HUDEP-2 (cell line): Measurements from ENCODE around the gene PREX1.

Experiments
- DNase-seq, 76 experiments: peaks; one replicate each; lab custom pipeline; 2025; ENCODE audit not compliant: unreplicated experiment in 76 of 76; lab: John Stamatoyannopoulos, UW

The PREX1 gene

DNA sequence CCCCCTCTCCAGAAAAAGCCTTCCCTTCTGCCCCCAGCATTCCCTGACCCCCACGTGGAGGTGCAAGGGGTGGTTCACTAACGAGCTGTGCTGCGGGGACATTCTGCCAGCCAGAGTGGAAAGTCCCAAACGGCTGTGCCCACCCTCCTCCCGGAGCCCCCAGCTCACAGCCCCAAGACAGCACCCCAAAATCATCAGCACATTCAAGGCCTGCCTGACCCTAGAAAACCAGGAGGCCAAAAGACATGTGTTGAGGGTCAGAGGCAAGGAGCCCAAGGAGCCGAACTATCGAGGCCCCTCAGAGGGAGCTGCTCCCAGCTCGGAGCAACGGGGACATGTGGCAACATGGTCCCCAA, 197.9 kb downstream of the PREX1 start:
- no peak for DNase-seq

DNA sequence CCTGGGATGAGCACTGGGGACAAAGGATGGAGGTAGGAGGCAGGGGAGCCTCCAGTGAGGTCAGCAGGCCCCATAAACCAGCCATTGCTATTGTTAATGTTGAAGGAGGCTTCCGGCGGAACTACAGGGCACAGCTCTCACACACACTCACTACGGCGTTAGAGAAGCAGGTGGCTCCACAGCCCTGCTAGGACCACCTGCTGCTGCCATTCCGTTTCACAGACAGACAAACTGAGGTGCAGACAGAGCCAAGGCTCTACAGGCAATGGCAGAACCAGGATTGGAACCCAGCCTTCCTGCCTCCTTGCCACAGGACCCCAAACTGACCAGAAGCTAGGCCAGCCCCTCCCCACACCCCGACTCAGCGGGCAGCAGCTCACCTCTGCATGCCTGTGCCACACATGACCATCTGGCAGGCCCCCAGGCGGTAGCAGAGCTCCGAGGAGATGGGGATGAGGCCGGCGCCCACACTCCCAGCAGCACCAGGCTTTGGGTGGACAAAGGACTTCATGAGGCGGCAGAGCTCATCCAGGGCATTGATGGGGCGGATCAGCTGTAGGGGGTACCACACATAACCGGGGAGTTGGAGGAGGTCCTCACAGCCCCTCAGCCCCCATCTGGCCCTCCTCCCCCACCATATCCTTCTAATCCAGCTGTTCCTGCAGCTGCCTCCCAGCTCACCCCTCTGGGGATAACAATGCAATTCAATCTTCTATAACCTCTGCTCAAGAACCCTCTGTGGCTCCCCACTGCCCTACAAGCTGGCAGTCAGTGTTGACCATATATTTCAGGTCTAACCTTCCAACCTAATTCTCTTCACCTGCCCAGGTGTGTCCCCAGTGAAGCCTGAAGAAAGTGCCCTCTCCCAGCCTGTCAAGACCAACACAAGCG, 198.5 kb downstream of the PREX1 start:
- DNase-seq: no peak

DNA sequence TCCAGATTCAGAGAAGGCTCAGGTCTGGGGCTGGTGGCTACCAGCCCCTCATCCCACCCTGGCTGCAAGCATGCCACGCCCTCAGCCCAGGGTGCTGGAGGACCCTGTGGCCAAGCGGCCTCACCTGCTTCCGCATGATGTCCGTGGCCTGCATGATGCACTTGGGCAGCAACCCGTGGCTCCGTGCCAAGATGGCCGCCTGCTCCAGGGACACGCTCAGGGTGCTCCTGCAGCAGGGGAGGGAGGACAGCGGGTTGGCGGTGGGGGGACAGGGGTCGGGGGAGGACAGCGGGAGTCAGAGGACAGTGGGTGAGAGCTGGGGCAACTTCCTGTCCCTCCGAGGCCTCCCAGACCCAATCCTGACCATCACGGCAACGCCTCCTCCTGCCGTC, 200.1 kb downstream of the PREX1 start:
- no peak for DNase-seq

DNA sequence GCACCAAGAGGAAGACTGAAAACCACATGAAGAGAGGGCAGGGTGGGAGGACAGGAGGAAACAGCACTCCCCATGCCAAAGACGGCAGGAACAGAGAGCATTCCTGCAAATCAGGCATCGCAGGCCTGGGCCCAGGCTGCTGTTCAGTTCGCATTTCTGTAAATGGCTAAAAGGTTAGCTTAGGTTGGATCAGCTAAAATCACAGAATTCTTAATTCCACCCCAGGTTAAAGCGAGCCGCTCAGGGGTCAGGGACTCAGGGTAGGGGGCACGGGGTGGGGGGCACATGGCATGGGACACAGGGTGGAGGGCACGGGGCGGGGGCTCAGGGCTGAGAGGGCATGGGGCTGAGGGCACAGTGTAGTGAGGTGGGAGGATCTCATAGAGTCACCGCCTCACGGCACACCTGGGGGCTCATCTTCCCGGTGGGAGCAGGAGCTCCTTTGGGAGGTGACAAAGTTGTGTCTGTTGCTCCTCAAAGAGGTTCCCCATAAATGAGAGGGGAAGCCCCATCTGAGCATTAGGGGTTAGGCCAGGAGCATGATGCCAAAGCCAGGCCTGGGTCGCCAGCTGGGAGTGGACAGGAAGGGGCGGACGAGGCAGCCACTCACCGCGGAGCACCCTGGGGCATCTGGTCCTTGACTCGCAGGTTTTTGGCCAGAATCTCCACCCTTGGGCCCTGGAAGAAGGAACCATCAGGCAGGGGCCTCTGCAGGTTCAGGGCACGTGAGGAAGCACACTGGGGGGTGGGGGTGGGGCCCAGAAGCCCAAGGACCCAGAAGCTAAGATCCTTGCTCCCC, 200.7 kb downstream of the PREX1 start:
- no peak for DNase-seq

DNA sequence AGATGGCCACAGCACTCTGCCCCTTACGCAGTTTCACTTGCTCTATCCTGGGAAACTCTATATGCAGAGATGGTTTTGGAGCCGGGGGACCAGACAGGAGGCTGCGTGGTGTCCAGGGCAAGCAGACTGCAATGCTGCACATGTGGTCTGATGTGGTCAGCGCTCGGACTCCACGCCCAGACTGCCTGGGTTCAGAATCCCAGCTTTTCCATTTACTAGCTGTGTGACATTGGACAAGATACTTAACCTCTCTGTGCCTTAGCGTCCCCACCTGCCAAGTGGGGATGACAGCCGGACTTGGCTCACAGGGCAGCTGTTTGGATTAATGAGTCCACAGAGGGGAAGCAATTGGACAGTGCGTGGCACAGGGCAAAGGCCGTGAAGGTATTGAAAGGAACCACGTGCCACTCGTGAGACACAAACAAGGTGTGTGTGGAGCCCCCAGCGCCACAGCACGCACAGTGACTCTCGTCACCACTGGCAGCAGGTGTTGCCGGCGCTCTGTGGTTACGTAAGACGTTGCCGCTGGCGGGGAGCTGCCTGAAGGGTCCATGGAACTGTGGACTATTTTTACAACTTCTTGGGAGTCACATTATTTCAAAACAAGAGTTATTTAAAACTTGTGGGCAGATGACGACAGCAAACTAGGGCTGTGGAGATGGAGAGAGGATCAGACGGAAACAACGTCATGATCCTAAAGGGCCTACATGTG, 201.4 kb downstream of the PREX1 start:
- no peak for DNase-seq

DNA sequence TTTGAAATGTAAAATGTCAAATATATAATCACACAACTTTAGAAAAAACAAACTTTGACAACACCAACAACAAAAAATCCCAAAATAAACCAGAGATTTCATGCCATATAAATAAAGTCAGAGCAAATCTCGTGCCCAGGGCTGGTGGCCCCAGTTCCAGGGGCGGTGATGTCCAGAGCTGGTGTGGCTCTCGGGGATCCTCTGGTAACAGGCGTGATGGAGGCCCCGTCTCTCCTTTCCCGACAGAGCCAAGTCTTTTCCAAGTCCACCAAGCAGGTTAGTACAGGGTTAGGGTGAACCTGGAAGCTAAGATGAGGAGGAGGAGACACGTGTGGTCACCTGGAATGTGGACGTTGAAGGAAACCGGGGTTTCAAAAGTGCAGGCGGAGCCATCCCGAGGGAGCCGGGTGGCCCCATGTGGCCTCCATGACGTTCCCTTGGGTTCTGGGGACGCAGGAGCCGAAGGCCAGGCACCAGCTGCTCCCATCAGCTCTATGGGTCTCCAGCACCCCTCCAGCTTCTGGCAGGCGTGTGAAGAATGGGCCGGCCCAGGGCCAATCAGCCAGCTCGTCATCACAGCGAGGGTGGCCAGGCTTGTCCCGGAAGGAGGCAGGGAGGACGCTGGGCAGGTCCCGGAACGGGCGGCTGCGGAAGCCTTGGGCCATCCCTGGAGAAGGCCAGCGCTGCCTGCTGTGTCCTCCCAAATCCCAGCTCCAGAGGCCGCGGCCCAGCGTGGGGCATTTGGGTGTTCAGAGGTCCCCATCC, 202.5 kb downstream of the PREX1 start:
- no peak for DNase-seq

DNA sequence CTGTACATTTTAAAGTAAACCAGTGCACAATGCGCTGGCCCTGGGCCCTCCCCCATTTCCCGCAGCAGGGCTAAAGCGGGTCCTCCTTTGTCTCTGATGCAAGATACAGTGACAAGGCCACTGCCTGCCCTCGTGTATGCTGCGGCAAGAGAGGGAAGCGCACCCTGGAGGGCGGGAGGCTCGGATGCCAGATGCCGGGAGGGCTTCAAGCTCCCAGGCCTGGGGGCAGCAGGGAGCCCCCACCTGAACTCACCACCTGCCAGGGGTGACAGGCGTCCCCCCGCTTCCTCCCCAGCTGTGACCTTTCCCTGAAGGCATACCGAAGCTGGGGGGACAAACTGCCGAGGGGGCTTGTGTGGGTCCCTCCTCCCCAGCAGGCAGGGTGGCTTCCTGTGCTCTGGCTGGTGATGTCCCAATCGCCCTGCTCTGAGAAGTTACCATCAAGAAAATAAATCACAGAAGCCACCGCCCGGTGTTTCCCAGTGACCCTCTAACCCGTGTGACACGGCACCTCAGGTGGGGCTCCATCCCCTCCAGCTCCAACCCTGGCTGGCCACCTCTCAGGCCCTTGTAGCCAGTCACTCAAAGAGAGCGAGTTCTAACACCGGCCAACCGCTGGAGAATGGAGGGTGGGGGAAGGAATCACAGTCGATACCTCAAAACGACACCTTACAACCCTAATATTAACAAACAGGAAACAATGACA, 203.3 kb downstream of the PREX1 start:
- DNase-seq: no peak

DNA sequence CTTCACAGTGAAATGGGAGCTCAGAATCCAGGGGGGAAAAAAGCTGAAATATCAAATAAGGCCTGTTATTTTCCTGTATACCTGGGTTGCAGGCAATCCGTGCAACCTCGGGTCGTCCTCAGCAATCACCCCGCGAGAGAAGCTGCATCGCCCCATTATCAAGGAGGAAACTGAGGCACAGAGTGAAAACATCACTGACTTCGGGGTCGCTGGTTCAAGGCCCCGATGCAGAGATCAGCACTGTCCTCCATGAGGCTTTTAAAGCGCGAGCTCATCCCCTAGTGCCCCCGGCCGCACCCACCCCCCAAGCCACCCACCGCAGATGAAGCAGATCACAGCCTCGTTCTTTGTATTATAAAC, 203.9 kb downstream of the PREX1 start:
- DNase-seq: no peak

DNA sequence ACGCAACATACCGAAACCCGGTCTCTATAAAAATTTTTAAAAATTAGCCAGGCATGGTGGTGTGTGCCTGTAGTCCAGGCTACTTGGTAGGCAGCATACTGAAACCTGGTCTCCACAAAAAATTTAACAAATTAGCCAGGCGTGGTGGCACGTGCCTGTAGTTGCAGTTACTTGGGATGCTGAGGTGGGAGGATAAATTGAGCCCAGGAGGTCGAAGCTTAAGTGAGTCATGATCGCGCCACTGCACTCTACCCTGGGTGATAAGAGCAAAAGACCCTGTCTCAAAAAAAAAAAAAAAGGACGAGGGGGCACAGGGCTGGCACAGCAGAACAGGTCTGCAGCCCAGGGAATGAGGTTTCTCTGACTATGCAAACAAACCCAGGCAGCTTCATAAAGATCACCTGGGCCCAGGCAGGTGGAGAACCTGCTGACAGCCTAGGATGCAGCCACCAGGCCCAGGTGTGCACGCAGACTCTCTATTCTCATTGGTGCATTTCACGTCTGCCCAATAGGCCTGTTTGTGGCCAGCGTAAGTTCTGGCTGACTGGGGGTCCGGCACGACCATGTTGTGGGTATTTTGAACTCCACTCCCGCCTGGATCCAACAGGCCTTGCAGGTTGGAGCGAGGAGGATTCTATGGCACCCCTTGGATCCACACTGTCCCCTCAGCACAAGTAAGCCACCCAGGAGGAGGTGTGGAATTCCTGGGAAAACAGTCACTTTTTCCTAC, 204.5 kb downstream of the PREX1 start:
- DNase-seq: no peak

DNA sequence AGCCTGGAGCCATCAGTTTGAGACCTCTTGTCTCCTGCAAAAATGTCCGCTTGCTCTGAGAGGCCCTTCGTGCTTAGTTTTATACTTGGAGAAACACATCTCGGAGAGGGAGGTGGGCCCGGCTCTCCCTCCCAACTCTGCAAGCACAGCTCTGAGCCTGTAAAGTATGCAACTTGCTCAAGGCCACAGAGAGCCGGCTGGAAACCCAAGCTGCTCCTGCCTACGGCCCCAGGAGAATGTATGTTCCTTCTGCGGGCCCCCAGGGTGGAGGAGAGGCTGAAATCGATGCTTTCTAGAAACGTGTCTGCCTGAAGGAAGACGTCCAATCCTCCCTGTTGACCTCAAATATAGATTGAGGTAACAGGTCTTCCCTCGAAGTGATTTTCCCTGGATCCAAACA, 205.4 kb downstream of the PREX1 start:
- DNase-seq: no peak

DNA sequence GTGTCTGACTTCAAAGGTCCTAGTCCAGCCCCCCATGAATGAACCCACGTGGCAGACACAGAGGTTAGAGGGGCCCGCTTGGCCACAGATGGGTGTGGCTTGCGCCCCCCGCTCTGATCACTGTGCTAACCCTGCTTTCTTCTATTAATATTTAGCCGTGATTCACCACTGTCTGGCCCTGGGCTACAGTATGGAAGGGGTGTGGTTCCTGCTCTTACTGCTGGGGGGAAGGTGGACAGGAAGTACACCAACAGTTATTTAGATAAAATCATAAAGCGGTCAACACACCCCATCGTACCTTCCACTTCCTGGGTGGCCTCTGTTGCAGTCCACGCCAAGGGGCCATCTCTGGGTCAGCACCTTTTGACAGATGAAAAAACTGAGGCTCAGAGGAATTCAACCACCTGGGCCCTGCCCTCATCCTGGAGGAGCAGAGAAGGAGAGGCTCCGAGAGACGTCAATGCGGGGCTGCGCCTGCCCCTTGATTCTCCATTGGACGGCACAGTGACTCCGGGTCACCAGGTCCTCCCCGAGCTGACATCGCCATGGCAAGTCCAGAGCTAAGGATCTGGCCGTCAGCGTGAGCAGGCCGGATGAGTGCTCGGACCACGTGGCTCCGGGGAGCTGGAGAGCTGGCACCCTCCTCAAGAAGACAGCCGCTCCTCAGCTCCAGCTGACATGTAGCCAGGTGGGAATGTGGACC, 206.3 kb downstream of the PREX1 start:
- peak in 1 of 76 experiments; percentile 18 for DNase-seq

DNA sequence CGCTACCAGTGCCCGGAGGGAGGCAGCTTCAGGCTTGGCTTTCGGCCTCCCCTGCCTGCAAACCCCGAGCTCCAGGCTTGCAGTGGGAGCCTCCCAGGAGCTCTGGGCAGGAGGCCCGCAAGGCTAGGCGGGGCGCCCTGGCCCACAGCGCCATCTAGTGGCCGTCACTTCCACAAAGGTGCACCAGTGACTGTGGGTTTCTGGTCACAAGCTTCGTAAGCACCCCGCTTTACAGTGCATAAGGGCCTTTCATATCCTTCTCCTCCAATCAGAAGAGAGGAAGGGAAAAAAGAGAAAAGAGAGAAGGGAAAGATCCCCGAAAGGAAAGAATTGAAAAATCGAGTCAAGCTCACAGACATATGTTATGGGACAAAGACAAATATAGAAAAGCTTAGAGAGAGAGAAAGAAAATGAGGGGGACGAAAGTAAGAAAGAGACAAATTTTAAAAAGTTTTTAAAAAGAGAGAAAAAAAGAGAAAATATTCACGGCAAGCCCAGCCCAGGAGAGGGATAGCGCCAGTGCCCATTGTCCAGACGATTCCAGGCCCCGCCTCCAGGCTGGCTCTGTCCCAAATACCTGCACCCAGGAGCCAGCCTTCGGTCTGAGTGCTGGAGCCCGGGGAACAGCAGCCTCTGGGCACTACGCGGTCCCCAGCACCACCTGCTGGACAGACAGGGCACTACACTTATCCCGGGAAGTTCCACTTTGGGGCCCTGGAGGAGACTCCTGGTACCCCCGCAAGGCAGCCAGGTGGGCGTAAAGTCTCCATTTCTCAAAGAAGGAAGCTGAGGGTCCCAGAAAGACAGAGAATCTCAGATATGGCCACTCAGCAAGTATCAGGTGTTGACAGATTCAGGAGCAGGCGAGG, 207.1 kb downstream of the PREX1 start:
- peak in 71 of 76 experiments; percentile 2 to 83 (median 54) for DNase-seq

DNA sequence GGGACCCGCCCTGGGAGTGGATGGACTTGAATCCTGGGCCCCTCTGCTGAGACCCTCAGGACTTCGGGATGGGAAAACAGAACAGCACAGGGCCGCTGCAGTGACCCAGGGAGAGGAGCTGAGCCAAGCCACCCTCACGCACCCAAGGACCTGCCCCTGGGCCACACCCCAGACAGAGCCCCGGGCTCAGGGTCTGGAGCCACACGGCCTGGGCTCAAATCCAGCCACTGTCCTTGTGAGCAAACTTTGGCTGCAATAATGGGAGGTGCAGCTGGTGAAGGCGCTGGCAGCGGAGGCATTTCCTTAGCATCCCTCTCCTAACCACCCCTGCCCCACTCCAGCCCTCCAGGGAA, 207.7 kb downstream of the PREX1 start:
- DNase-seq: no peak

DNA sequence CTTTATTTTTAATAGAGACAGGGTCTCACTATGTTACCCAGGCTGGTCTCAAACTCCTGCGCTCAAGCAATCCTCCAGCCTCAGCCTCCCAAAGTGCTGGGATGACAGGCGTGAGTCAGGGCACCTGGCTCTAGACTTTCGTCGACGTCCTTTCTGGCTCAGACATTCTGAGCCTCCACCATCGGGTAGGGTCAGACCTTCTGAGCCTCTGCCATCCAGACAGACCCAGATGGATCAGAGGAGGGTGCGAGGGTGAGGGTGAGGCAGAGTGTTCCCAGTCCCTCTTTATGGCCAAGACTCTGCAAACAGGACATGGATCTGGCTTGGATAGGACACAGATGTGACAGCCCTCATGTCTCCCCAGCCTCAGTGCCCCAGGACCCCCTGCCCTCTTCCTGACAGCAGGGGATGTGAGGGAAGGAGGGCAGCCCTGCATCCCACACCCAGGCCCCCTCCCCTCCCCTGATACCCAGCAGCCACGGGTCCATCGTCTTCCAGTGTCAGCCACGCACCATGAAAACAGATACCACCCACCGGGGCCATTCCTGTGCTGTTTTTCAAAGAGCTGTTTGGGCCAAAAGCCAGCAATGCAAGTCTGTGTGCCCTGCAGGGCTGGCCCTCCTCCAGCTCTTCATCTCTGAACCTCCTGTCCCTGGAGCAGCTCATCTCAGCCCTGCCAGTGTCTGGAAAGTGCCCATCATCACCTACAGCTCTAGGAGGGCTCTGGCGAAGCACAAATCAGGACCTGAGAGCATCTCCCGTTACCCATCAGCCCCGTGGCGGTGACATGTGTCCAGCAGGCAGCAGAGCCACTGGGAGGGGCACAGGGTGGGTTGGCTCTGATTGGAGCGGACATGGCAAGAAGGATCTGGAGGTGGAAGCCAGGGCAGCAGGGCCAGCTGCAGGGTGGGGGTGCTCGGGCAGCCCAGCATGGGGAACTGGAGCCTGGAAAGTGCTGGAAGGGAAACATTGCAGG, 208.4 kb downstream of the PREX1 start:
- DNase-seq: no peak

DNA sequence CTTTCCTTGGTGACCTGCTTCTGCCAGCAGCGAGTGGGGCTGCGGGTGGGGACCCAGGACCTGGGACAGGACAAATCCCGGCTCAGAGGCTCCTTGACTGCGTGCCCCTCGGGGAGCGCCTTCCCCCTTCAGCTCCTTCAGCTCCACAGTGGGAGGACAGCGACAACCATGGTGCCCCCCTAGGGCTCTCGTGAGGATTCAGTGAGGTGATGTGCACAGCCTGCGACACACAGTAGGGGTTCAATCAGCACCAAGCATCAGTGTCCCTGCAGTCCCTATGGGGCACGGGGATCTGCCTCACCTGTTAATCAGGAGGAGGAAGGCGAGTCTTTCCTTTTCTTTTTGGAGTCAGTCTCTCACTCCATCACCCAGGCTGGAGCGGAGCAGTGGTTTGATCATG, 209.2 kb downstream of the PREX1 start:
- no peak for DNase-seq

DNA sequence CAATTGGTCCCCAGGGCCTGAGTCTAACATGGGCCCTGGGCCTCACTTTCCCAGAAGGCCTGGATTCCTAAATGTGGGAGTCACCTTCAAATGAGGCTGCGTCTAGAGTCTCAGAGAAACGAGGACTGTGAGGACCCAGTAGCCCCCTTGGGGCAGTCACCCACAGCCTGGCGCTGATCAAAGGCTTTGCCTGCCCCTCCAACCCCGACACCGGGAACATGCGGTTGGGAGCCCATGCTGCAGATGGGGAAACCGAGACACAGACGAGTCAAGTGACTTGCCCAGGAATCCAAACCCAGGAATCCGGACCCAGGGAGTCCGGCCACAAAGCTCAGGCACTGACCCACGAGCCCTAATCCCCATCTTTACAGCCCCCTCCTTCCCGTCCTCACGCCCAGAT, 209.7 kb downstream of the PREX1 start:
- DNase-seq: no peak

DNA sequence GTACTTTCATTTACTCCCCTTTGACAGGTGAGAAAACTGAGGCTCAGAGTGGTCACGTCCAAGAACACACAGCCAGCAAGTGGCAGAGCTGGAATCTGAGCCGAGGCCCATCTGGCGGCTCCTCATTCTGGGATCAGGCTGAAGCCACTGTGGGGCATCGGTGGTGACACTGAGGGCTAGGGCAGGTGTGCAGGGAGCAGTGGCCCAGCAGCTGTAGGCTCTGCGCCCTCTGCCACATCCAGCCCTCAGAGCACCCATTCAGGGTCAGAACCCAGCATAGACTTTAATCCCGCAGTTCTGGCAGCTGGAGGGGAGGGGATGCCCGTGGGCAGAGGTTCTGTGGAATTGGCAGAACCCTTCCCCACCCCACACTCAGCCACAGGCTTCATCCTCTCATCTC, 210.3 kb downstream of the PREX1 start:
- no peak for DNase-seq
